Measurements from ENCODE around the gene NCCRP1. TPM values are rescaled to one million over a fixed set of nuclear protein-coding genes. Genes with fewer than 3 reads are reported as not detected.

NCCRP1 gene
- polyA plus RNA-seq, 1 donor from 2014 or later: not detected

DNA sequence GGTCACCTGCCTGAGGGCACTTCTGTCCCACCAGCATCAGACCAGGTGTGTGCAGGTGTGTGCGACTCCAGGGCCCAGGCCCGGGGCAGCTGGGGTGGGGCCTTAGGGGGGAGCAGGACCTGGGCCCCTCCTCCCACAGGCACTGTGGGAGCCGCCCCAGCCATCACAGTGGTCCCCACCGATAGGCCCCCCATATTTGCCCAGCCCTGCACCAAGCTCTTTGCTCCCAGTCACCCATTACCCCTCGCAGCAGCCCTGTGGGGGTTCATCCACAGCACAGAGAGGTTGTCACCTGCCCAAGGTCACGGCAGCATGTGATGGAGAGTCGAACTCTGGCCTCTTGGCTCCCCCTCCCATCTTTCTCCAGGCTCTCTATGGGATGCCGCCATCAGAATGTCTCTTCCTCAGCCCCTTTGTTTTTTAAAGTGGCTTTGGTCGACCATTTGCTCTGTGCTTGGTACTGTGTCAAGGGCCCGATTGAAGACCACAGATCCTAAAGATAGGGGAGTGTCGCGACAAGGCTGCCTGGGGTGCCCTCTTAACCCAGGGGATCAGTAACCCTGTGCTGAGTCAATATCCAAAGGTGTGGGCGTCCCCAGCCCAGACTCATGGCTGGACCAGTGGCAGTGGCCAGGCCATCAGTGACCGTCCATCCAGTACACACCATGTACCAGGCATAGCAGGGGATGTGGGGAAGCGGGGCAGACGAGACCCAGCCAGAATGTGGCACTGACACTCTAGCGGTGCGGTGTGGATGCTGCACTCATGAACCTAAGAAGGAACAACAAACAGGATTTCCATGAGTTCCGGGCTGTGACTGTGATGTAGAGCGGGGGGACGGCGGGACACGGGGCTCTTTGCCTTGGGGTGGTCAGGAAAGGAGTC is 28.3 kb upstream of the NCCRP1 start:
- TF ChIP-seq, protein P1, sequence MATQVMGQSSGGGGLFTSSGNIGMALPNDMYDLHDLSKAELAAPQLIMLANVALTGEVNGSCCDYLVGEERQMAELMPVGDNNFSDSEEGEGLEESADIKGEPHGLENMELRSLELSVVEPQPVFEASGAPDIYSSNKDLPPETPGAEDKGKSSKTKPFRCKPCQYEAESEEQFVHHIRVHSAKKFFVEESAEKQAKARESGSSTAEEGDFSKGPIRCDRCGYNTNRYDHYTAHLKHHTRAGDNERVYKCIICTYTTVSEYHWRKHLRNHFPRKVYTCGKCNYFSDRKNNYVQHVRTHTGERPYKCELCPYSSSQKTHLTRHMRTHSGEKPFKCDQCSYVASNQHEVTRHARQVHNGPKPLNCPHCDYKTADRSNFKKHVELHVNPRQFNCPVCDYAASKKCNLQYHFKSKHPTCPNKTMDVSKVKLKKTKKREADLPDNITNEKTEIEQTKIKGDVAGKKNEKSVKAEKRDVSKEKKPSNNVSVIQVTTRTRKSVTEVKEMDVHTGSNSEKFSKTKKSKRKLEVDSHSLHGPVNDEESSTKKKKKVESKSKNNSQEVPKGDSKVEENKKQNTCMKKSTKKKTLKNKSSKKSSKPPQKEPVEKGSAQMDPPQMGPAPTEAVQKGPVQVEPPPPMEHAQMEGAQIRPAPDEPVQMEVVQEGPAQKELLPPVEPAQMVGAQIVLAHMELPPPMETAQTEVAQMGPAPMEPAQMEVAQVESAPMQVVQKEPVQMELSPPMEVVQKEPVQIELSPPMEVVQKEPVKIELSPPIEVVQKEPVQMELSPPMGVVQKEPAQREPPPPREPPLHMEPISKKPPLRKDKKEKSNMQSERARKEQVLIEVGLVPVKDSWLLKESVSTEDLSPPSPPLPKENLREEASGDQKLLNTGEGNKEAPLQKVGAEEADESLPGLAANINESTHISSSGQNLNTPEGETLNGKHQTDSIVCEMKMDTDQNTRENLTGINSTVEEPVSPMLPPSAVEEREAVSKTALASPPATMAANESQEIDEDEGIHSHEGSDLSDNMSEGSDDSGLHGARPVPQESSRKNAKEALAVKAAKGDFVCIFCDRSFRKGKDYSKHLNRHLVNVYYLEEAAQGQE (IDR thresholded peaks at IDR 0.05; ENCODE audit: borderline replicate concordance): no peak
- TF ChIP-seq, protein P2, sequence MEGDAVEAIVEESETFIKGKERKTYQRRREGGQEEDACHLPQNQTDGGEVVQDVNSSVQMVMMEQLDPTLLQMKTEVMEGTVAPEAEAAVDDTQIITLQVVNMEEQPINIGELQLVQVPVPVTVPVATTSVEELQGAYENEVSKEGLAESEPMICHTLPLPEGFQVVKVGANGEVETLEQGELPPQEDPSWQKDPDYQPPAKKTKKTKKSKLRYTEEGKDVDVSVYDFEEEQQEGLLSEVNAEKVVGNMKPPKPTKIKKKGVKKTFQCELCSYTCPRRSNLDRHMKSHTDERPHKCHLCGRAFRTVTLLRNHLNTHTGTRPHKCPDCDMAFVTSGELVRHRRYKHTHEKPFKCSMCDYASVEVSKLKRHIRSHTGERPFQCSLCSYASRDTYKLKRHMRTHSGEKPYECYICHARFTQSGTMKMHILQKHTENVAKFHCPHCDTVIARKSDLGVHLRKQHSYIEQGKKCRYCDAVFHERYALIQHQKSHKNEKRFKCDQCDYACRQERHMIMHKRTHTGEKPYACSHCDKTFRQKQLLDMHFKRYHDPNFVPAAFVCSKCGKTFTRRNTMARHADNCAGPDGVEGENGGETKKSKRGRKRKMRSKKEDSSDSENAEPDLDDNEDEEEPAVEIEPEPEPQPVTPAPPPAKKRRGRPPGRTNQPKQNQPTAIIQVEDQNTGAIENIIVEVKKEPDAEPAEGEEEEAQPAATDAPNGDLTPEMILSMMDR (IDR thresholded peaks at IDR 0.05; ENCODE audit: poor library complexity, severe bottlenecking): no peak
- TF ChIP-seq RAD21 (conservative IDR thresholded peaks at IDR 0.05): no peak
- no peak for TF ChIP-seq MXI1 (conservative IDR thresholded peaks at IDR 0.05; ENCODE audit: poor library complexity, severe bottlenecking)
- no peak for TF ChIP-seq SMC3 (conservative IDR thresholded peaks at IDR 0.05; ENCODE audit: poor library complexity)
- no peak for TF ChIP-seq TAF1 (IDR thresholded peaks at IDR 0.05; ENCODE audit: low read depth)
- Histone ChIP-seq H3K79me2 (replicated peaks; ENCODE audit: insufficient read depth, low read length) (no peaks in the 10 kb centered on the region), H4K20me1 (ENCODE audit: insufficient read depth) (no peaks in the 10 kb centered on the region), H3K27me3 (ENCODE audit: insufficient read depth, low read depth, low read length) (no peaks in the 10 kb centered on the region), H3K4me3 (ENCODE audit: low read length) (no peak overlapping the region), H3F3A (ENCODE audit: insufficient read depth, low read length, poor library complexity, severe bottlenecking) (no peaks in the 10 kb centered on the region), H2AFZ (ENCODE audit: low read depth, low read length) (no peak overlapping the region), H3K36me3 (ENCODE audit: insufficient read depth, low read length) (no peaks in the 10 kb centered on the region), H3K9me2 (ENCODE audit: insufficient read depth, low read length) (no peaks in the 10 kb centered on the region), H3K4me2 (ENCODE audit: low read length) (no peak overlapping the region), H3K9ac (ENCODE audit: low read length) (no peak overlapping the region), H3K9me3 (ENCODE audit: low read length) (no peaks in the 10 kb centered on the region), H3K27ac (ENCODE audit: low read length) (no peak overlapping the region)

DNA sequence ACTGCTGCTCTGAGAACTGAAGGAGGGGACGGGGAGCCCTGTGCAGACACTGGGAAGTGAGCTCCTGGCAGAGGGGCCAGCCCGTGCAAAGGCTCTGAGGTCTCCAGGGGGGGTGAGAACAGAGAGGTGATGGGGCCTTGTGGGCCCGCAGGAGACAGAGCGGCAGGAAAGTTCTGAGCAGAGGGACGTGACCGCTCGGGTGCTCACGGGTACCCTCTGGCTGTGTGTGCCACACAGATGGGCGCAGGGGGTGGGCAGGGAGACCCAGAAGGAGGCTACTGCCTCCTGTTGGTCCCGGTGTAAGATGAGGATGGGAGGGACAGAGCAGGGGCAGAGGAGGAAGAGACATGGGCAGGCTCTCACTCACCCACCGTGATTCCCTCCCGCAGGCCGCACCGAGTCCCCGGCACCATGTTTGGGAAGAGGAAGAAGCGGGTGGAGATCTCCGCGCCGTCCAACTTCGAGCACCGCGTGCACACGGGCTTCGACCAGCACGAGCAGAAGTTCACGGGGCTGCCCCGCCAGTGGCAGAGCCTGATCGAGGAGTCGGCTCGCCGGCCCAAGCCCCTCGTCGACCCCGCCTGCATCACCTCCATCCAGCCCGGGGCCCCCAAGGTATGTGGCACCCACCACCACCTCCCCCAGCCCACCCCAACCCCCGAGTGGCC is 27.5 kb upstream of the NCCRP1 start:
- no peak overlapping the region for H3K9ac ChIP-seq (ENCODE audit: low read length)
- no peaks in the 10 kb centered on the region for H3K36me3 ChIP-seq (ENCODE audit: insufficient read depth, low read length)
- no peaks in the 10 kb centered on the region for H4K20me1 ChIP-seq (ENCODE audit: insufficient read depth)
- no peaks in the 10 kb centered on the region for H3K79me2 ChIP-seq (replicated peaks; ENCODE audit: insufficient read depth, low read length)
- no peaks in the 10 kb centered on the region for H3K9me2 ChIP-seq (ENCODE audit: insufficient read depth, low read length)
- no peak overlapping the region for H3K4me2 ChIP-seq (ENCODE audit: low read length)
- H3K9me3 ChIP-seq (ENCODE audit: low read length): no peaks in the 10 kb centered on the region
- no peaks in the 10 kb centered on the region for H3K27me3 ChIP-seq (ENCODE audit: insufficient read depth, low read depth, low read length)
- no peak overlapping the region for H2AFZ ChIP-seq (ENCODE audit: low read depth, low read length)
- H3F3A ChIP-seq (ENCODE audit: insufficient read depth, low read length, poor library complexity, severe bottlenecking): no peaks in the 10 kb centered on the region
- H3K27ac ChIP-seq (ENCODE audit: low read length): no peak overlapping the region
- no peak overlapping the region for H3K4me3 ChIP-seq (ENCODE audit: low read length)
- TF ChIP-seq SMC3 (conservative IDR thresholded peaks at IDR 0.05; ENCODE audit: poor library complexity): no peak
- TF ChIP-seq, protein P1 (IDR thresholded peaks at IDR 0.05; ENCODE audit: borderline replicate concordance): no peak
- no peak for TF ChIP-seq RAD21 (conservative IDR thresholded peaks at IDR 0.05)
- no peak for TF ChIP-seq EP300 (conservative IDR thresholded peaks at IDR 0.05; ENCODE audit: poor library complexity, severe bottlenecking)
- TF ChIP-seq MXI1 (conservative IDR thresholded peaks at IDR 0.05; ENCODE audit: poor library complexity, severe bottlenecking): no peak
- TF ChIP-seq EZH2 (IDR thresholded peaks at IDR 0.05; ENCODE audit: borderline replicate concordance, insufficient read depth, low read length, poor library complexity, severe bottlenecking): no peak
- no peak for TF ChIP-seq TAF1 (IDR thresholded peaks at IDR 0.05; ENCODE audit: low read depth)
- TF ChIP-seq, protein P2 (IDR thresholded peaks at IDR 0.05; ENCODE audit: poor library complexity, severe bottlenecking): no peak
- TF ChIP-seq POLR2AphosphoS5 (IDR thresholded peaks at IDR 0.05): no peak
